K562 (cell line): ENCODE data around the gene PPP1R1C. TPM values are rescaled to one million over a fixed set of nuclear protein-coding genes. Genes with fewer than 3 reads are reported as not detected.

ENCODE experiments used
- ATAC-seq: fragments of 200-7000 bp; cut with Tn5 transposase; 3 replicates; pipeline ENCODE4 v1.9.1; 2020; ENCODE audit warnings: moderate library complexity
- BruUV-seq: library from RNA; stranded (reverse); fragments of 400-500 nt; replicated peaks from 2 replicates; lab custom pipeline; 2021; lab: Mats Ljungman, UMichigan
- CTCF ChIA-PET: fragments of 300-600 bp; formaldehyde crosslinking; extraction: SDS; loops from one replicate; lab custom pipeline; 2021; ENCODE audit warnings: low intra/inter-chr PET ratio; lab: Yijun Ruan, JAX
- POLR2A ChIA-PET: fragments of 300-600, 350-650 bp; sonication (Branson Sonifier 250); formaldehyde crosslinking; extraction: SDS; loops from one replicate; lab custom pipeline; 2021; ENCODE audit warnings: antibody characterized with exemption, inconsistent platforms; lab: Yijun Ruan, JAX
- DNase-seq, 4 experiments: peaks; one replicate each; pipeline versions ENCODE4 v3.0.0 to v3.0.0-alpha.2; 2011 to 2018; ENCODE audit warnings: low spot score in 3 of 4, mixed read lengths in 3 of 4; ENCODE audit errors: extremely low read depth in 1 of 4
- FAIRE-seq: peaks from 2 replicates; lab custom pipeline; 2011; peaks lifted over from hg19 to GRCh38; lab: Jason Lieb, UNC
- H2AFZ ChIP-seq: 2 replicates; pipeline ENCODE4 v1.6.0; 2011; ENCODE audit warnings: low read depth, low read length, control low read depth, inconsistent platforms
- H3K27ac ChIP-seq: fragments of 200-600 bp; 3 replicates; pipeline ENCODE4 v1.8.0; 2011; ENCODE audit warnings: low read depth, mild to moderate bottlenecking, control low read depth, inconsistent platforms, low read length, moderate library complexity, mixed read lengths; ENCODE audit errors: extremely low read depth
- H3K27me3 ChIP-seq, 2 experiments: fragments of 300-600 bp in 1 of 2; 2 replicates in 1 of 2; 3 replicates in 1 of 2; pipeline versions ENCODE4 v1.6.0 to v1.8.0; 2011; ENCODE audit warnings: inconsistent platforms in 2 of 2, low read length in 2 of 2, mild to moderate bottlenecking in 1 of 2, mixed read lengths in 1 of 2, moderate library complexity in 1 of 2; ENCODE audit not compliant: control insufficient read depth in 2 of 2, insufficient read depth in 2 of 2
- H3K36me3 ChIP-seq: fragments of 300-600 bp; 3 replicates; pipeline ENCODE4 v1.8.0; 2011; ENCODE audit warnings: mild to moderate bottlenecking, low read length, inconsistent platforms; ENCODE audit not compliant: control insufficient read depth, insufficient read depth
- H3K4me1 ChIP-seq, 2 experiments: fragments of 200-600 bp in 1 of 2; replicated peaks in 1 of 2; 2 replicates in 1 of 2; 3 replicates in 1 of 2; pipeline versions ENCODE4 v1.5.1 to v1.8.0; 2011; ENCODE audit warnings: inconsistent platforms in 2 of 2, low read length in 2 of 2, mild to moderate bottlenecking in 1 of 2, mixed read lengths in 1 of 2, moderate library complexity in 1 of 2; ENCODE audit not compliant: control insufficient read depth in 2 of 2, insufficient read depth in 2 of 2
- H3K4me2 ChIP-seq: 2 replicates; pipeline ENCODE4 v1.6.1; 2011; ENCODE audit warnings: low read length, control low read depth, inconsistent platforms, mixed read lengths; ENCODE audit not compliant: insufficient read depth
- H3K4me3 ChIP-seq: fragments of 200-600 bp; sonication (generic), shearing (Covaris generic); 2 replicates; pipeline ENCODE4 v1.5.1; 2016; ENCODE audit warnings: control low read depth, inconsistent platforms
- H3K79me2 ChIP-seq: fragments of 200-600 bp; 3 replicates; pipeline ENCODE4 v1.8.0; 2011; ENCODE audit warnings: low read length, inconsistent platforms; ENCODE audit not compliant: control insufficient read depth, insufficient read depth
- H3K9ac ChIP-seq, 2 experiments: 2 replicates each; pipeline versions ENCODE4 v1.6.0 to v1.6.1; 2011; ENCODE audit warnings: low read depth in 2 of 2, low read length in 2 of 2, control low read depth in 1 of 2, inconsistent platforms in 1 of 2, mild to moderate bottlenecking in 1 of 2, mixed read lengths in 1 of 2; ENCODE audit not compliant: insufficient read depth in 1 of 2
- H3K9me1 ChIP-seq: one replicate; pipeline ENCODE4 v1.6.0; 2011; ENCODE audit warnings: inconsistent platforms, mild to moderate bottlenecking, low read length, moderate library complexity; ENCODE audit not compliant: control insufficient read depth, insufficient read depth
- H3K9me3 ChIP-seq: replicated peaks from 2 replicates; pipeline ENCODE4 v1.5.1; 2011; ENCODE audit warnings: low read depth, low read length, inconsistent platforms; ENCODE audit not compliant: control insufficient read depth, insufficient read depth
- H4K20me1 ChIP-seq: replicated peaks from 2 replicates; pipeline ENCODE4 v1.6.1; 2011; ENCODE audit warnings: low read length, inconsistent platforms, mixed read lengths; ENCODE audit not compliant: control insufficient read depth, insufficient read depth
- CBX5 ChIP-seq: IDR thresholded peaks from 2 replicates; pipeline ENCODE4 v1.6.1; 2014; ENCODE audit warnings: low read depth, borderline replicate concordance
- DMBX1 ChIP-seq: fragments of 250-450 bp; sonication (Bioruptor Pico); IDR thresholded peaks from 2 replicates; pipeline ENCODE4 v1.8.0; 2022; ENCODE audit warnings: inconsistent platforms, mild to moderate bottlenecking, moderate library complexity, borderline replicate concordance
- MIER1 ChIP-seq: fragments of 450-650 bp; IDR thresholded peaks from 2 replicates; pipeline ENCODE4 v1.6.1; 2016; ENCODE audit warnings: antibody characterized with exemption, mild to moderate bottlenecking, low read depth
- NFYB ChIP-seq: IDR thresholded peaks from 2 replicates; pipeline ENCODE4 v1.6.1; 2011; ENCODE audit warnings: mild to moderate bottlenecking, moderate library complexity; ENCODE audit not compliant: insufficient read length; ENCODE audit errors: extremely low read depth
- PURB ChIP-seq: sonication (generic); formaldehyde crosslinking; IDR thresholded peaks from 2 replicates; pipeline ENCODE4 v1.9.0; 2021; ENCODE audit warnings: low read depth, mild to moderate bottlenecking, missing genetic modification reagents
- WGBS: fragments of 100-300 bp; shearing (Covaris generic); methylation state at CpG from one replicate; pipeline ENCODE4 v1.1.6; 2016; ENCODE audit warnings: low coverage, mixed read lengths; ENCODE audit not compliant: insufficient coverage; ENCODE audit errors: missing lambda C conversion rate; 5-methylcytosine and 5-hydroxymethylcytosine counted together
- in situ Hi-C: fragments of 300-500 bp; cut with MboI; formaldehyde crosslinking; loops from 4 replicates; pipeline ENCODE4 v1.15.0; 2018; ENCODE audit warnings: inconsistent platforms, mixed read lengths
- intact Hi-C: fragments of 100-400 bp; cut with micrococcal nuclease; formaldehyde crosslinking; loops from 2 replicates; pipeline ENCODE4 v1.14.2; 2022
- polyA plus RNA-seq, 8 experiments: library from polyadenylated mRNA; depleted of rRNA in 4 of 8; stranded (reverse) in 5 of 8; unstranded in 3 of 8; fragments of >200 nt; fragmentation: Nextera tagmentation in 2 of 8; fragmentation: Illumina TruSeq in 1 of 8; extraction: Ambion mirVana in 2 of 8; extraction: Trizol in 1 of 8; gene quantifications; 2 replicates each; pipeline versions ENCODE4 v1.2.1 to v1.2.3, GENCODE V29; 2011 to 2014; ENCODE audit warnings: inconsistent platforms in 1 of 8, missing spikeins in 1 of 8
- total RNA-seq, 7 experiments: library from RNA; depleted of rRNA in 6 of 7; stranded (reverse); fragments of >200 nt in 6 of 7; fragmentation: Illumina TruSeq in 2 of 7; extraction: Trizol in 2 of 7; gene quantifications; 2 replicates each; pipeline versions ENCODE4 v1.2.1 to v1.2.3, GENCODE V29; 2011 to 2021; ENCODE audit warnings: low replicate concordance in 1 of 7
- TF ChIP-seq, protein P1 (sequence below): sonication (generic); formaldehyde crosslinking; IDR thresholded peaks from 2 replicates; pipeline ENCODE4 v1.8.1; 2023; ENCODE audit warnings: missing genetic modification reagents, mild to moderate bottlenecking, borderline replicate concordance

The PPP1R1C gene
- total and polyA plus RNA-seq, 9 of the 15 experiments (the other 6 are each of a cell fraction or from before 2014, with no cell fraction given), result 0.09 to 0.64 (median 0.40) TPM; not detected in 2

DNA sequence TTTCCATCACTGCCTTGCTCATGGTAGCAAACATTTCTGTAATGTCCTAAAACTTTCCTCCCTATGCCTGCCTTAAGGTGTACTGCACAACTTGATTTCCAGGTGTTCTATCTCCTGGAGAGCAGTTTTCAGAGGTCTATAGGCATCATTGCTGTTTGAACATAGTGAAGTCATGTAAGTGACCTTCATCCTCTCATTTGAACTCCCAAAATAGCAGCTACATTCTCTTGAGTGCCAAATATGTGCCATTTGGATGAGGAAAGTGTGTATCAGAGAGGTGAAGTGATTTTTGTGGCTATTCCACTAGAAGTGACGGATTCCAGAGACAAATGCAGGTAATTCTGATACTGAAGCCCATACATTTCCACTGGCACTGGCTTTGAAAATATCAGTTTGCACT is 3.4 kb downstream of the PPP1R1C start:
- intact Hi-C loops, result no loop called here
- Histone ChIP-seq H3K9me1 (no peaks in the 10 kb centered on the region), H3K79me2 (no peaks in the 10 kb centered on the region), H3K4me1 (no peaks in the 10 kb centered on the region), H2AFZ (no peak overlapping the region), H3K27me3 (no peaks in the 10 kb centered on the region), H4K20me1 (no peaks in the 10 kb centered on the region), H3K9ac (no peak overlapping the region), H3K36me3 (no peaks in the 10 kb centered on the region), H3K9me3 (no peaks in the 10 kb centered on the region), H3K4me3 (no peak overlapping the region), H3K27ac (no peak overlapping the region), H3K4me2 (no peak overlapping the region)
- 0% methylated on average over 1 of the region's 1 CpG for WGBS
- in situ Hi-C loops, result no loop called here
- DNase-seq (no peak), ATAC-seq (no peak), FAIRE-seq (no peak)
- no TSS peak for BruUV-seq
- ChIA-PET POLR2A (no interaction called here), CTCF (interaction anchor here (0.6 kb wide), 1 partner anchor 1562 kb away, joined by 5 read pairs; no protein-coding TSS in a partner anchor)
- no peak for TF ChIP-seq DMBX1 (CRISPR knock-in tag)
- no peak for TF ChIP-seq MIER1
- TF ChIP-seq CBX5, result no peak
- TF ChIP-seq NFYB, result no peak
- TF ChIP-seq, protein P1, sequence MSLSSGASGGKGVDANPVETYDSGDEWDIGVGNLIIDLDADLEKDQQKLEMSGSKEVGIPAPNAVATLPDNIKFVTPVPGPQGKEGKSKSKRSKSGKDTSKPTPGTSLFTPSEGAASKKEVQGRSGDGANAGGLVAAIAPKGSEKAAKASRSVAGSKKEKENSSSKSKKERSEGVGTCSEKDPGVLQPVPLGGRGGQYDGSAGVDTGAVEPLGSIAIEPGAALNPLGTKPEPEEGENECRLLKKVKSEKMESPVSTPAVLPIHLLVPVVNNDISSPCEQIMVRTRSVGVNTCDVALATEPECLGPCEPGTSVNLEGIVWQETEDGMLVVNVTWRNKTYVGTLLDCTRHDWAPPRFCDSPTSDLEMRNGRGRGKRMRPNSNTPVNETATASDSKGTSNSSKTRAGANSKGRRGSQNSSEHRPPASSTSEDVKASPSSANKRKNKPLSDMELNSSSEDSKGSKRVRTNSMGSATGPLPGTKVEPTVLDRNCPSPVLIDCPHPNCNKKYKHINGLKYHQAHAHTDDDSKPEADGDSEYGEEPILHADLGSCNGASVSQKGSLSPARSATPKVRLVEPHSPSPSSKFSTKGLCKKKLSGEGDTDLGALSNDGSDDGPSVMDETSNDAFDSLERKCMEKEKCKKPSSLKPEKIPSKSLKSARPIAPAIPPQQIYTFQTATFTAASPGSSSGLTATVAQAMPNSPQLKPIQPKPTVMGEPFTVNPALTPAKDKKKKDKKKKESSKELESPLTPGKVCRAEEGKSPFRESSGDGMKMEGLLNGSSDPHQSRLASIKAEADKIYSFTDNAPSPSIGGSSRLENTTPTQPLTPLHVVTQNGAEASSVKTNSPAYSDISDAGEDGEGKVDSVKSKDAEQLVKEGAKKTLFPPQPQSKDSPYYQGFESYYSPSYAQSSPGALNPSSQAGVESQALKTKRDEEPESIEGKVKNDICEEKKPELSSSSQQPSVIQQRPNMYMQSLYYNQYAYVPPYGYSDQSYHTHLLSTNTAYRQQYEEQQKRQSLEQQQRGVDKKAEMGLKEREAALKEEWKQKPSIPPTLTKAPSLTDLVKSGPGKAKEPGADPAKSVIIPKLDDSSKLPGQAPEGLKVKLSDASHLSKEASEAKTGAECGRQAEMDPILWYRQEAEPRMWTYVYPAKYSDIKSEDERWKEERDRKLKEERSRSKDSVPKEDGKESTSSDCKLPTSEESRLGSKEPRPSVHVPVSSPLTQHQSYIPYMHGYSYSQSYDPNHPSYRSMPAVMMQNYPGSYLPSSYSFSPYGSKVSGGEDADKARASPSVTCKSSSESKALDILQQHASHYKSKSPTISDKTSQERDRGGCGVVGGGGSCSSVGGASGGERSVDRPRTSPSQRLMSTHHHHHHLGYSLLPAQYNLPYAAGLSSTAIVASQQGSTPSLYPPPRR (CRISPR knock-in tag), result no peak
- no peak for TF ChIP-seq PURB (CRISPR knock-in tag)
- TF ChIP-seq, all 486 proteins: peak for 0
